SH-SY5Y (cell line): ENCODE data around the gene MEN1.

Experiments used
- GATA2 ChIP-seq: IDR thresholded peaks from 2 replicates; pipeline ENCODE4 v1.6.1; 2011; ENCODE audit warnings: mild to moderate bottlenecking, low read depth, low read length
- GATA3 ChIP-seq: IDR thresholded peaks from 2 replicates; pipeline ENCODE4 v1.6.1; 2011; ENCODE audit warnings: low read depth, mild to moderate bottlenecking, low read length, moderate library complexity

MEN1 gene

DNA sequence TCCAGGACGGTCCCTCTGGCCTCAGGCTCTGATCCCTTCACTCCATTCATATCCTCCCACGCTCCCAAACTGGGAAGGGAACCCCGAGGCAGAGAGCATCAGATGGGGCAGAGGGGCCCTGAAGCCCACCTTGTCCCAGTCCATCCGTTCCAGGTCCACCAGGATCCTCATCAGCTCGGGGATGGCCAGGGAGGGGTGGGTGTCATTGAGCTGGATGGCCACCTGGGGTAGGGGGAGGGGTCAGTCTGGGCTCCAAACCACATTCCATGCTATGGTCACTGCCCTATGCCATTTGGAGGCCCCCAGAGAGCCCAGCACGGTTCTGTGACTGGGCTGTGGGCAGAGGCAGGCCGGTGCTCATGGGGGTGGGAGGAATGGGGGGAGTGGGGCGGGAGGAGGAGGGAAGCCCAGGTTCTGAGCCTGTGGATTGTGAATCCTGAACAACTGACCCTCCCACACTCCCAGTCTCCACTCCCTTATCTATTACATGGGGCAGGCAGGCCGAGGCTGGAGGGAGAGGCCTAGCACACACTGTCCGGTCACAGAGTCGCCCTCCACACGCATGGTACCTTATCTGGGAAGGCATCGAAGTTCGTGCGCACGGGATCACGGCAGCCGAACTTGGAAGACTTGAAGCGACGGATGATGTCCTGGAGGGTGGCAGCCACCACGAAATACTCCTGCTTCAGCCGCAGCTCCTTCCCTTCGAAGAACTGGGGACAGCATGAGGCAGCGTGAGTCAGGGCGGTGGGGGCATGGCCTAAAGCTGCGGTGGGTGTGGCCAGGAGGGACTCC is 56.0 kb downstream of the MEN1 start:
- TF ChIP-seq GATA3 (no peak), GATA2 (no peak)
